ENCODE measurements around the gene QRICH1. TPM values are rescaled to one million over a fixed set of nuclear protein-coding genes. Genes with fewer than 3 reads are reported as not detected.

The QRICH1 gene
- total and polyA plus RNA-seq, 2 of the 13 experiments (the other 11 are each of a cell fraction or from before 2014, with no cell fraction given): 52.6 to 102 TPM

DNA sequence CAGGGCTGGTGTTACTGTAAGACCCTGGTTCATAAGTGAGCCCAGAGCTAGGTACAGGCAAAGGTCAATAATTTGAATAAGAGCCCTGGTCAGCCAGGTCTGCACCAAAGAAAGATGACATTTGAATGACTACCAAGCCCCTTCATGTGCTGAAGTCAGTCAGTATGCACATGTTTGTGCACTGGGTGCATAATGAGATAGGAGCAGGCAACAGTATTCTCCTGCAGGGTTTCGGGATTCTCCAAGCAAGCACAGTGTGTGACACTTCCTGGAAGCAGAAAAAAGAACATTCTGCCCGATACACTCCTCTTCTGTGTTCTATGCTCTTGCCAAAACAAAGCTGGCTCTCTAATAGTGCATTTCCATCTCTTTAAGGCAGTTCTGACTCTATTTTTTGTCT lies 59.2 kb downstream of the QRICH1 start:
- Histone ChIP-seq H3K4me3 (replicated peaks in 1 of 3; ENCODE audit: insufficient read depth in 1 of 3, low read depth in 2 of 3, low read length in 3 of 3) (no peak overlapping the region), H3K27ac (ENCODE audit: extremely low read length, insufficient read depth, low read length) (no peak overlapping the region), H3K36me3 (replicated peaks in 1 of 2; ENCODE audit: control insufficient read depth in 1 of 2, insufficient read depth in 2 of 2, low read length in 2 of 2) (peaks cover 24 to 70% of the 10 kb centered on the region in 2 experiments), H3K9me3 (ENCODE audit: low read length) (no peaks in the 10 kb centered on the region), H3K27me3 (ENCODE audit: control insufficient read depth in 1 of 2, insufficient read depth in 2 of 2, low read length in 2 of 2) (no peaks in the 10 kb centered on the region), H3K9ac (ENCODE audit: insufficient read depth, low read depth, low read length) (no peak overlapping the region), H2AFZ (ENCODE audit: low read length) (no peak overlapping the region), H3K79me2 (ENCODE audit: insufficient read depth, low read length) (no peaks in the 10 kb centered on the region), H4K20me1 (ENCODE audit: insufficient read depth, low read length) (no peaks in the 10 kb centered on the region), H3K4me1 (ENCODE audit: insufficient read depth, low read length) (peaks cover under 1% of the 10 kb centered on the region; the same call in 1 of the 2 replicates), H3K4me2 (ENCODE audit: low read depth, low read length) (no peak overlapping the region)
- TF ChIP-seq ZNF841 (CRISPR knock-in tag; IDR thresholded peaks at IDR 0.05; ENCODE audit: borderline replicate concordance) (no peak), SAP130 (CRISPR knock-in tag; IDR thresholded peaks at IDR 0.05; ENCODE audit: low read depth) (no peak), ZNF629 (CRISPR knock-in tag; conservative IDR thresholded peaks at IDR 0.05) (no peak), ZNF263 (CRISPR knock-in tag; IDR thresholded peaks at IDR 0.05) (no peak), ZZZ3 (CRISPR knock-in tag; IDR thresholded peaks at IDR 0.05; ENCODE audit: borderline replicate concordance) (no peak), ZBTB14 (CRISPR knock-in tag; IDR thresholded peaks at IDR 0.05) (no peak), ZNF460 (CRISPR knock-in tag; IDR thresholded peaks at IDR 0.05; ENCODE audit: borderline replicate concordance) (no peak), PHF20 (CRISPR knock-in tag; IDR thresholded peaks at IDR 0.05) (no peak), ZNF276 (CRISPR knock-in tag; IDR thresholded peaks at IDR 0.05; ENCODE audit: low read depth) (no peak), POLR2A (IDR thresholded peaks at IDR 0.05; ENCODE audit: insufficient read depth in 1 of 2, low read depth in 2 of 2, low read length in 2 of 2) (no peak), TOE1 (CRISPR knock-in tag; IDR thresholded peaks at IDR 0.05) (no peak)
- TF ChIP-seq, protein P1, sequence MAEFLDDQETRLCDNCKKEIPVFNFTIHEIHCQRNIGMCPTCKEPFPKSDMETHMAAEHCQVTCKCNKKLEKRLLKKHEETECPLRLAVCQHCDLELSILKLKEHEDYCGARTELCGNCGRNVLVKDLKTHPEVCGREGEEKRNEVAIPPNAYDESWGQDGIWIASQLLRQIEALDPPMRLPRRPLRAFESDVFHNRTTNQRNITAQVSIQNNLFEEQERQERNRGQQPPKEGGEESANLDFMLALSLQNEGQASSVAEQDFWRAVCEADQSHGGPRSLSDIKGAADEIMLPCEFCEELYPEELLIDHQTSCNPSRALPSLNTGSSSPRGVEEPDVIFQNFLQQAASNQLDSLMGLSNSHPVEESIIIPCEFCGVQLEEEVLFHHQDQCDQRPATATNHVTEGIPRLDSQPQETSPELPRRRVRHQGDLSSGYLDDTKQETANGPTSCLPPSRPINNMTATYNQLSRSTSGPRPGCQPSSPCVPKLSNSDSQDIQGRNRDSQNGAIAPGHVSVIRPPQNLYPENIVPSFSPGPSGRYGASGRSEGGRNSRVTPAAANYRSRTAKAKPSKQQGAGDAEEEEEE (CRISPR knock-in tag; IDR thresholded peaks at IDR 0.05; ENCODE audit: borderline replicate concordance): no peak
- TF ChIP-seq, protein P2, sequence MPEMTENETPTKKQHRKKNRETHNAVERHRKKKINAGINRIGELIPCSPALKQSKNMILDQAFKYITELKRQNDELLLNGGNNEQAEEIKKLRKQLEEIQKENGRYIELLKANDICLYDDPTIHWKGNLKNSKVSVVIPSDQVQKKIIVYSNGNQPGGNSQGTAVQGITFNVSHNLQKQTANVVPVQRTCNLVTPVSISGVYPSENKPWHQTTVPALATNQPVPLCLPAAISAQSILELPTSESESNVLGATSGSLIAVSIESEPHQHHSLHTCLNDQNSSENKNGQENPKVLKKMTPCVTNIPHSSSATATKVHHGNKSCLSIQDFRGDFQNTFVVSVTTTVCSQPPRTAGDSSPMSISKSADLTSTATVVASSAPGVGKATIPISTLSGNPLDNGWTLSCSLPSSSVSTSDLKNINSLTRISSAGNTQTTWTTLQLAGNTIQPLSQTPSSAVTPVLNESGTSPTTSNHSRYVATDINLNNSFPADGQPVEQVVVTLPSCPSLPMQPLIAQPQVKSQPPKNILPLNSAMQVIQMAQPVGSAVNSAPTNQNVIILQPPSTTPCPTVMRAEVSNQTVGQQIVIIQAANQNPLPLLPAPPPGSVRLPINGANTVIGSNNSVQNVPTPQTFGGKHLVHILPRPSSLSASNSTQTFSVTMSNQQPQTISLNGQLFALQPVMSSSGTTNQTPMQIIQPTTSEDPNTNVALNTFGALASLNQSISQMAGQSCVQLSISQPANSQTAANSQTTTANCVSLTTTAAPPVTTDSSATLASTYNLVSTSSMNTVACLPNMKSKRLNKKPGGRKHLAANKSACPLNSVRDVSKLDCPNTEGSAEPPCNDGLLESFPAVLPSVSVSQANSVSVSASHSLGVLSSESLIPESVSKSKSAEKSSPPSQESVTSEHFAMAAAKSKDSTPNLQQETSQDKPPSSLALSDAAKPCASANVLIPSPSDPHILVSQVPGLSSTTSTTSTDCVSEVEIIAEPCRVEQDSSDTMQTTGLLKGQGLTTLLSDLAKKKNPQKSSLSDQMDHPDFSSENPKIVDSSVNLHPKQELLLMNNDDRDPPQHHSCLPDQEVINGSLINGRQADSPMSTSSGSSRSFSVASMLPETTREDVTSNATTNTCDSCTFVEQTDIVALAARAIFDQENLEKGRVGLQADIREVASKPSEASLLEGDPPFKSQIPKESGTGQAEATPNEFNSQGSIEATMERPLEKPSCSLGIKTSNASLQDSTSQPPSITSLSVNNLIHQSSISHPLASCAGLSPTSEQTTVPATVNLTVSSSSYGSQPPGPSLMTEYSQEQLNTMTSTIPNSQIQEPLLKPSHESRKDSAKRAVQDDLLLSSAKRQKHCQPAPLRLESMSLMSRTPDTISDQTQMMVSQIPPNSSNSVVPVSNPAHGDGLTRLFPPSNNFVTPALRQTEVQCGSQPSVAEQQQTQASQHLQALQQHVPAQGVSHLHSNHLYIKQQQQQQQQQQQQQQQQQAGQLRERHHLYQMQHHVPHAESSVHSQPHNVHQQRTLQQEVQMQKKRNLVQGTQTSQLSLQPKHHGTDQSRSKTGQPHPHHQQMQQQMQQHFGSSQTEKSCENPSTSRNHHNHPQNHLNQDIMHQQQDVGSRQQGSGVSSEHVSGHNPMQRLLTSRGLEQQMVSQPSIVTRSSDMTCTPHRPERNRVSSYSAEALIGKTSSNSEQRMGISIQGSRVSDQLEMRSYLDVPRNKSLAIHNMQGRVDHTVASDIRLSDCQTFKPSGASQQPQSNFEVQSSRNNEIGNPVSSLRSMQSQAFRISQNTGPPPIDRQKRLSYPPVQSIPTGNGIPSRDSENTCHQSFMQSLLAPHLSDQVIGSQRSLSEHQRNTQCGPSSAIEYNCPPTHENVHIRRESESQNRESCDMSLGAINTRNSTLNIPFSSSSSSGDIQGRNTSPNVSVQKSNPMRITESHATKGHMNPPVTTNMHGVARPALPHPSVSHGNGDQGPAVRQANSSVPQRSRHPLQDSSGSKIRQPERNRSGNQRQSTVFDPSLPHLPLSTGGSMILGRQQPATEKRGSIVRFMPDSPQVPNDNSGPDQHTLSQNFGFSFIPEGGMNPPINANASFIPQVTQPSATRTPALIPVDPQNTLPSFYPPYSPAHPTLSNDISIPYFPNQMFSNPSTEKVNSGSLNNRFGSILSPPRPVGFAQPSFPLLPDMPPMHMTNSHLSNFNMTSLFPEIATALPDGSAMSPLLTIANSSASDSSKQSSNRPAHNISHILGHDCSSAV (CRISPR knock-in tag; IDR thresholded peaks at IDR 0.05; ENCODE audit: borderline replicate concordance): no peak
- intact Hi-C loops (cut with micrococcal nuclease; ENCODE audit: unreplicated experiment): no loop called here
- DNase-seq (ENCODE audit: low spot score) (no peak), ATAC-seq (no peak), FAIRE-seq (no peak)
- no TSS peak for BruUV-seq (replicated peaks)
- ChIA-PET CTCF (ENCODE audit: low intra/inter-chr PET ratio, low total read pairs) (no interaction called here), POLR2A (interaction anchor here (1.3 kb wide), 1 partner anchor 13 kb away, joined by 7 read pairs; the partner anchor contains the start of gene NDUFAF3)
- 100% methylated on average over 2 of the region's 2 CpGs for WGBS (ENCODE audit: low lambda C conversion rate)
- in situ Hi-C loops (cut with HindIII; ENCODE audit: extremely low pct_ligation_motif_present, low pct_unique_long_range_greater_than_20kb): no loop called here

All from HepG2 (cell line).